Daoy (cell line): ENCODE data around the gene SP6. TPM values are rescaled to one million over a fixed set of nuclear protein-coding genes. Genes with fewer than 3 reads are reported as not detected.

Source experiments
- total RNA-seq: library from RNA; depleted of rRNA; stranded (reverse); fragments of >200 nt; shearing (Covaris generic); gene quantifications from 2 replicates; pipeline ENCODE4 v1.2.3, GENCODE V29; 2014; rRNA removed

SP6 gene
- total RNA-seq, 1 experiment from 2014 or later: 0.23 TPM

Other genes with a start within 250 kb of the SP6 start
- 541 and 550 TPM in 2 replicates for gene KPNB1, start 201.2 kb downstream of the SP6 start, total RNA-seq
- 0.77 and 1.9 TPM in 2 replicates for gene TBKBP1, start 157.0 kb downstream of the SP6 start, total RNA-seq
- gene TBX21, start 117.9 kb downstream of the SP6 start, total RNA-seq: 0.06 TPM in 1 of 2 replicates, not detected in the other
- gene OSBPL7, start 29.4 kb downstream of the SP6 start, total RNA-seq: 4.0 and 5.6 TPM in 2 replicates
- gene MRPL10, start 19.6 kb downstream of the SP6 start, total RNA-seq: 26.3 and 41.3 TPM in 2 replicates
- gene LRRC46, start 19.5 kb downstream of the SP6 start, total RNA-seq: not detected in 2 replicates
- 7.1 and 11.0 TPM in 2 replicates for gene SCRN2, start 9.9 kb downstream of the SP6 start, total RNA-seq
- 1.5 TPM in 2 replicates for gene SP2, start 45.1 kb upstream of the SP6 start, total RNA-seq
- 18.5 and 26.9 TPM in 2 replicates for gene PNPO, start 90.4 kb upstream of the SP6 start, total RNA-seq
- not detected in 2 replicates for gene PRR15L, start 106.7 kb upstream of the SP6 start, total RNA-seq
- 74.2 and 93.5 TPM in 2 replicates for gene CDK5RAP3, start 120.0 kb upstream of the SP6 start, total RNA-seq
- 0.57 and 5.5 TPM in 2 replicates for gene COPZ2, start 186.6 kb upstream of the SP6 start, total RNA-seq
- 19.1 and 22.3 TPM in 2 replicates for gene NFE2L1, start 197.2 kb upstream of the SP6 start, total RNA-seq